GM23338 (cell line): ENCODE measurements around the gene C6orf120.

Experiments used
- CREB1 ChIP-seq: fragments of 250-450 bp; sonication (Bioruptor Pico); IDR thresholded peaks from 2 replicates; pipeline ENCODE4 v1.5.0; 2020; ENCODE audit warnings: low read depth, mild to moderate bottlenecking, moderate library complexity
- EZH2 ChIP-seq: fragments of 200-600 bp; sonication (generic); IDR thresholded peaks from one replicate; pipeline ENCODE4 v1.8.0; 2017; ENCODE audit warnings: antibody characterized with exemption, mild to moderate bottlenecking, low read depth; ENCODE audit not compliant: unreplicated experiment
- POLR2AphosphoS5 ChIP-seq: IDR thresholded peaks from 2 replicates; pipeline ENCODE4 v1.6.1; 2016; ENCODE audit warnings: antibody characterized with exemption, low read depth
- ZNF331 ChIP-seq: fragments of 250-450 bp; sonication (Bioruptor Pico); IDR thresholded peaks from 2 replicates; pipeline ENCODE4 v1.5.0; 2020; ENCODE audit warnings: low read depth, mild to moderate bottlenecking, moderate library complexity
- TF ChIP-seq, protein P1 (sequence below), 2 experiments: fragments of 200-600 bp in 1 of 2; sonication (generic) in 1 of 2; conservative IDR thresholded peaks; 2 replicates each; pipeline versions ENCODE4 v1.5.1 to v1.6.1; 2016 to 2017; ENCODE audit warnings: antibody characterized with exemption in 2 of 2, low read depth in 2 of 2, mild to moderate bottlenecking in 2 of 2, moderate library complexity in 1 of 2
- TF ChIP-seq, protein P2 (sequence below): IDR thresholded peaks from one replicate; pipeline ENCODE4 v1.6.1; 2018; ENCODE audit warnings: antibody characterized with exemption; ENCODE audit not compliant: unreplicated experiment

DNA sequence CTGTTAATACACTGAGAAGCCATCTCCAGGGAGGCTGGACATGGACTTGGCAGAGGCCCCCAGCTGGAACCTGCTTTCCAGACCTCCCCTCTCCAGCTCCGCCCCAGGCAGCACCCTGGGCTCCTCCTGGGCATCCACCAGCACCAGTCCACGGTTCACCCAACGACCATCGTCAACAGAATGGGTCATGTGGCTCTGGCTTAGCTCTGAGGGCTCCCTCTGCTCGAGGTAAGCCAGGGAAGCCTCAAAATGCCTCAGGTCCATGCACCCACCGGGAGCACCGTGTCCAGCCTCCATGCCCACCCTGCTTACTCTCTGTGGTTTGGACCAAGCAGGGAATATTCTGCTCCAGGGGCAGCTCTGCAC is 40.6 kb upstream of the C6orf120 start:
- TF ChIP-seq, protein P1, sequence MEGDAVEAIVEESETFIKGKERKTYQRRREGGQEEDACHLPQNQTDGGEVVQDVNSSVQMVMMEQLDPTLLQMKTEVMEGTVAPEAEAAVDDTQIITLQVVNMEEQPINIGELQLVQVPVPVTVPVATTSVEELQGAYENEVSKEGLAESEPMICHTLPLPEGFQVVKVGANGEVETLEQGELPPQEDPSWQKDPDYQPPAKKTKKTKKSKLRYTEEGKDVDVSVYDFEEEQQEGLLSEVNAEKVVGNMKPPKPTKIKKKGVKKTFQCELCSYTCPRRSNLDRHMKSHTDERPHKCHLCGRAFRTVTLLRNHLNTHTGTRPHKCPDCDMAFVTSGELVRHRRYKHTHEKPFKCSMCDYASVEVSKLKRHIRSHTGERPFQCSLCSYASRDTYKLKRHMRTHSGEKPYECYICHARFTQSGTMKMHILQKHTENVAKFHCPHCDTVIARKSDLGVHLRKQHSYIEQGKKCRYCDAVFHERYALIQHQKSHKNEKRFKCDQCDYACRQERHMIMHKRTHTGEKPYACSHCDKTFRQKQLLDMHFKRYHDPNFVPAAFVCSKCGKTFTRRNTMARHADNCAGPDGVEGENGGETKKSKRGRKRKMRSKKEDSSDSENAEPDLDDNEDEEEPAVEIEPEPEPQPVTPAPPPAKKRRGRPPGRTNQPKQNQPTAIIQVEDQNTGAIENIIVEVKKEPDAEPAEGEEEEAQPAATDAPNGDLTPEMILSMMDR (conservative IDR thresholded peaks at IDR 0.05; ENCODE audit: low read depth in 2 of 2) = no peak
- TF ChIP-seq, protein P2, sequence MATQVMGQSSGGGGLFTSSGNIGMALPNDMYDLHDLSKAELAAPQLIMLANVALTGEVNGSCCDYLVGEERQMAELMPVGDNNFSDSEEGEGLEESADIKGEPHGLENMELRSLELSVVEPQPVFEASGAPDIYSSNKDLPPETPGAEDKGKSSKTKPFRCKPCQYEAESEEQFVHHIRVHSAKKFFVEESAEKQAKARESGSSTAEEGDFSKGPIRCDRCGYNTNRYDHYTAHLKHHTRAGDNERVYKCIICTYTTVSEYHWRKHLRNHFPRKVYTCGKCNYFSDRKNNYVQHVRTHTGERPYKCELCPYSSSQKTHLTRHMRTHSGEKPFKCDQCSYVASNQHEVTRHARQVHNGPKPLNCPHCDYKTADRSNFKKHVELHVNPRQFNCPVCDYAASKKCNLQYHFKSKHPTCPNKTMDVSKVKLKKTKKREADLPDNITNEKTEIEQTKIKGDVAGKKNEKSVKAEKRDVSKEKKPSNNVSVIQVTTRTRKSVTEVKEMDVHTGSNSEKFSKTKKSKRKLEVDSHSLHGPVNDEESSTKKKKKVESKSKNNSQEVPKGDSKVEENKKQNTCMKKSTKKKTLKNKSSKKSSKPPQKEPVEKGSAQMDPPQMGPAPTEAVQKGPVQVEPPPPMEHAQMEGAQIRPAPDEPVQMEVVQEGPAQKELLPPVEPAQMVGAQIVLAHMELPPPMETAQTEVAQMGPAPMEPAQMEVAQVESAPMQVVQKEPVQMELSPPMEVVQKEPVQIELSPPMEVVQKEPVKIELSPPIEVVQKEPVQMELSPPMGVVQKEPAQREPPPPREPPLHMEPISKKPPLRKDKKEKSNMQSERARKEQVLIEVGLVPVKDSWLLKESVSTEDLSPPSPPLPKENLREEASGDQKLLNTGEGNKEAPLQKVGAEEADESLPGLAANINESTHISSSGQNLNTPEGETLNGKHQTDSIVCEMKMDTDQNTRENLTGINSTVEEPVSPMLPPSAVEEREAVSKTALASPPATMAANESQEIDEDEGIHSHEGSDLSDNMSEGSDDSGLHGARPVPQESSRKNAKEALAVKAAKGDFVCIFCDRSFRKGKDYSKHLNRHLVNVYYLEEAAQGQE = no peak
- TF ChIP-seq POLR2AphosphoS5 (no peak), EZH2 (no peak), CREB1 (CRISPR knock-in tag) (no peak), ZNF331 (CRISPR knock-in tag) (no peak)
